MM.1S (cell line): Measurements from ENCODE around the gene EGFLAM.

ENCODE experiments used
- CTCF ChIP-seq: fragments of 300-600 bp; sonication (generic); IDR thresholded peaks from 2 replicates; pipeline ENCODE4 v1.5.1; 2016; ENCODE audit warnings: antibody characterized with exemption, low read length, mixed read lengths
- EZH2 ChIP-seq: fragments of 300-600 bp; sonication (generic); optimal IDR thresholded peaks from 2 replicates; pipeline ENCODE3; 2017; ENCODE audit warnings: low read depth, mild to moderate bottlenecking, antibody characterized with exemption, low read length, mixed read lengths

GRCh38 chr5:38458174-38458573 is 199.8 kb downstream of the EGFLAM start:
- TF ChIP-seq CTCF (no peak), EZH2 (no peak)
